HepG2 (cell line): ENCODE measurements around the gene MPV17L2. TPM values are rescaled to one million over a fixed set of nuclear protein-coding genes. Genes with fewer than 3 reads are reported as not detected.
A peak's percentile ranks its signal among the peaks of the same experiment; 100 is the strongest.

Experiments
- AGO2 ChIP-seq: fragments of 200-400 bp; formaldehyde crosslinking; optimal IDR thresholded peaks from 2 replicates; pipeline ENCODE3; 2017; ENCODE audit warnings: mild to moderate bottlenecking, low read depth, low read length, moderate library complexity
- BATF2 ChIP-seq: sonication (generic); formaldehyde crosslinking; IDR thresholded peaks from 2 replicates; pipeline ENCODE4 v1.8.0; 2022; ENCODE audit warnings: mild to moderate bottlenecking, missing genetic modification reagents, moderate library complexity
- CEBPG ChIP-seq: IDR thresholded peaks from 2 replicates; pipeline ENCODE4 v1.6.1; 2016
- DMAP1 ChIP-seq: IDR thresholded peaks from 2 replicates; pipeline ENCODE4 v1.6.1; 2016
- EEA1 ChIP-seq: sonication (generic); formaldehyde crosslinking; IDR thresholded peaks from 2 replicates; pipeline ENCODE4 v1.5.1; 2020; ENCODE audit warnings: mild to moderate bottlenecking, missing genetic modification reagents, borderline replicate concordance
- GATAD1 ChIP-seq: IDR thresholded peaks from 2 replicates; pipeline ENCODE4 v1.6.1; 2016; ENCODE audit warnings: missing genetic modification reagents, missing compliant biosample characterization
- GZF1 ChIP-seq: sonication (generic); formaldehyde crosslinking; IDR thresholded peaks from 2 replicates; pipeline ENCODE4 v1.5.1; 2020; ENCODE audit warnings: mild to moderate bottlenecking, missing genetic modification reagents
- LCORL ChIP-seq, 2 experiments: fragments of 450-650 bp in 1 of 2; sonication (generic) in 1 of 2; formaldehyde crosslinking in 1 of 2; IDR thresholded peaks; 2 replicates each; pipeline versions ENCODE4 v1.5.0 to v1.6.1; 2017 to 2020; ENCODE audit warnings: antibody characterized with exemption in 1 of 2, missing genetic modification reagents in 1 of 2
- PAF1 ChIP-seq: IDR thresholded peaks from 2 replicates; pipeline ENCODE4 v1.6.1; 2016; ENCODE audit warnings: missing genetic modification reagents, missing compliant biosample characterization
- SAP130 ChIP-seq: IDR thresholded peaks from 2 replicates; pipeline ENCODE4 v1.6.1; 2016; ENCODE audit warnings: low read depth
- SRY ChIP-seq: sonication (generic); formaldehyde crosslinking; IDR thresholded peaks from 2 replicates; pipeline ENCODE4 v1.8.0; 2022; ENCODE audit warnings: mild to moderate bottlenecking, missing genetic modification reagents
- SSRP1 ChIP-seq: IDR thresholded peaks from 2 replicates; pipeline ENCODE4 v1.6.1; 2016; ENCODE audit warnings: control low read depth
- TFDP1 ChIP-seq: IDR thresholded peaks from 2 replicates; pipeline ENCODE4 v1.6.1; 2016; ENCODE audit warnings: missing compliant biosample characterization, missing genetic modification reagents, borderline replicate concordance
- THRA ChIP-seq: sonication (generic); formaldehyde crosslinking; IDR thresholded peaks from 2 replicates; pipeline ENCODE4 v1.4.0; 2020; ENCODE audit warnings: missing genetic modification reagents, borderline replicate concordance
- ZFP37 ChIP-seq: sonication (generic); formaldehyde crosslinking; IDR thresholded peaks from 2 replicates; pipeline ENCODE4 v1.4.0; 2020; ENCODE audit warnings: missing genetic modification reagents, borderline replicate concordance
- ZFP91 ChIP-seq: sonication (generic); formaldehyde crosslinking; IDR thresholded peaks from 2 replicates; pipeline ENCODE4 v1.9.0; 2022; ENCODE audit warnings: missing genetic modification reagents, mild to moderate bottlenecking, borderline replicate concordance
- ZNF20 ChIP-seq: sonication (generic); formaldehyde crosslinking; IDR thresholded peaks from 2 replicates; pipeline ENCODE4 v1.4.0; 2020; ENCODE audit warnings: mild to moderate bottlenecking, moderate library complexity, missing genetic modification reagents
- ZNF777 ChIP-seq: sonication (generic); formaldehyde crosslinking; IDR thresholded peaks from 2 replicates; pipeline ENCODE4 v1.4.0; 2020; ENCODE audit warnings: missing genetic modification reagents
- ZNF790 ChIP-seq: sonication (generic); formaldehyde crosslinking; IDR thresholded peaks from 2 replicates; pipeline ENCODE4 v1.8.0; 2022; ENCODE audit warnings: missing genetic modification reagents, mild to moderate bottlenecking, borderline replicate concordance
- polyA plus RNA-seq, 8 experiments: library from polyadenylated mRNA; depleted of rRNA in 3 of 8; stranded (reverse) in 7 of 8; unstranded in 1 of 8; fragments of >200 nt; fragmentation: Illumina TruSeq in 4 of 8; extraction: Trizol in 4 of 8; gene quantifications; 2 replicates each; pipeline versions ENCODE4 v1.2.1 to v1.2.3, GENCODE V29; 2011 to 2016; ENCODE audit warnings: low read depth in 4 of 8, missing spikeins in 1 of 8, mixed read lengths in 1 of 8; ENCODE audit not compliant: insufficient read depth in 1 of 8
- total RNA-seq, 5 experiments: library from RNA; depleted of rRNA; stranded (reverse); fragments of >200 nt; fragmentation: Illumina TruSeq; extraction: Trizol; gene quantifications; 2 replicates each; pipeline ENCODE4 v1.2.3, GENCODE V29; 2016; ENCODE audit warnings: low read depth in 1 of 5
- TF ChIP-seq, protein P1 (sequence below): sonication (generic); formaldehyde crosslinking; IDR thresholded peaks from 2 replicates; pipeline ENCODE4 v1.4.0; 2020; ENCODE audit warnings: mild to moderate bottlenecking, missing genetic modification reagents
- TF ChIP-seq, protein P2 (sequence below): sonication (generic); formaldehyde crosslinking; IDR thresholded peaks from 2 replicates; pipeline ENCODE4 v1.4.0; 2020; ENCODE audit warnings: mild to moderate bottlenecking, missing genetic modification reagents

The MPV17L2 gene
- total and polyA plus RNA-seq, 2 of the 13 experiments (the other 11 are each of a cell fraction or from before 2014, with no cell fraction given), result 13.6 to 16.7 TPM

GRCh38 chr19:18153556-18154134 is 39.4 kb upstream of the MPV17L2 start (continued):
- TF ChIP-seq, protein P1, sequence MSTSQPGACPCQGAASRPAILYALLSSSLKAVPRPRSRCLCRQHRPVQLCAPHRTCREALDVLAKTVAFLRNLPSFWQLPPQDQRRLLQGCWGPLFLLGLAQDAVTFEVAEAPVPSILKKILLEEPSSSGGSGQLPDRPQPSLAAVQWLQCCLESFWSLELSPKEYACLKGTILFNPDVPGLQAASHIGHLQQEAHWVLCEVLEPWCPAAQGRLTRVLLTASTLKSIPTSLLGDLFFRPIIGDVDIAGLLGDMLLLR (CRISPR knock-in tag), result no peak
- no peak for TF ChIP-seq LCORL (IDR thresholded peaks at IDR 0.05)
- TF ChIP-seq LCORL (CRISPR knock-in tag; IDR thresholded peaks at IDR 0.05), result peak; percentile 77; the same call in 1 of the 2 replicates
- no peak for TF ChIP-seq EEA1 (CRISPR knock-in tag)
- TF ChIP-seq GATAD1 (CRISPR knock-in tag), result no peak
- no peak for TF ChIP-seq ZFP37 (CRISPR knock-in tag)
- TF ChIP-seq AGO2, result peak; percentile 36
- TF ChIP-seq SSRP1 (CRISPR knock-in tag), result no peak
- no peak for TF ChIP-seq BATF2 (CRISPR knock-in tag)
- TF ChIP-seq THRA, result no peak
- no peak for TF ChIP-seq SRY (CRISPR knock-in tag)
- TF ChIP-seq TFDP1 (CRISPR knock-in tag), result no peak
- TF ChIP-seq ZNF20, result no peak
- no peak for TF ChIP-seq ZNF777 (CRISPR knock-in tag)
- TF ChIP-seq GZF1 (CRISPR knock-in tag), result 0 out of 2 replicates have a peak, but pooled peaks have one; percentile 17
- TF ChIP-seq ZNF790 (CRISPR knock-in tag), result no peak
- TF ChIP-seq CEBPG (CRISPR knock-in tag), result no peak
- no peak for TF ChIP-seq PAF1 (CRISPR knock-in tag)
- no peak for TF ChIP-seq SAP130 (CRISPR knock-in tag)
- TF ChIP-seq, protein P2, sequence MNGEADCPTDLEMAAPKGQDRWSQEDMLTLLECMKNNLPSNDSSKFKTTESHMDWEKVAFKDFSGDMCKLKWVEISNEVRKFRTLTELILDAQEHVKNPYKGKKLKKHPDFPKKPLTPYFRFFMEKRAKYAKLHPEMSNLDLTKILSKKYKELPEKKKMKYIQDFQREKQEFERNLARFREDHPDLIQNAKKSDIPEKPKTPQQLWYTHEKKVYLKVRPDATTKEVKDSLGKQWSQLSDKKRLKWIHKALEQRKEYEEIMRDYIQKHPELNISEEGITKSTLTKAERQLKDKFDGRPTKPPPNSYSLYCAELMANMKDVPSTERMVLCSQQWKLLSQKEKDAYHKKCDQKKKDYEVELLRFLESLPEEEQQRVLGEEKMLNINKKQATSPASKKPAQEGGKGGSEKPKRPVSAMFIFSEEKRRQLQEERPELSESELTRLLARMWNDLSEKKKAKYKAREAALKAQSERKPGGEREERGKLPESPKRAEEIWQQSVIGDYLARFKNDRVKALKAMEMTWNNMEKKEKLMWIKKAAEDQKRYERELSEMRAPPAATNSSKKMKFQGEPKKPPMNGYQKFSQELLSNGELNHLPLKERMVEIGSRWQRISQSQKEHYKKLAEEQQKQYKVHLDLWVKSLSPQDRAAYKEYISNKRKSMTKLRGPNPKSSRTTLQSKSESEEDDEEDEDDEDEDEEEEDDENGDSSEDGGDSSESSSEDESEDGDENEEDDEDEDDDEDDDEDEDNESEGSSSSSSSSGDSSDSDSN (CRISPR knock-in tag), result 0 out of 2 replicates have a peak, but pooled peaks have one; percentile 3
- peak; percentile 16; the same call in 1 of the 2 replicates for TF ChIP-seq ZFP91 (CRISPR knock-in tag)
- TF ChIP-seq DMAP1, result 0 out of 2 replicates have a peak, but pooled peaks have one; percentile 10
